Keratinocyte (primary cell): Measurements from ENCODE around the gene ATG4B.

Experiments used
- EZH2 ChIP-seq: IDR thresholded peaks from one replicate; pipeline ENCODE4 v1.6.1; 2012; ENCODE audit warnings: inconsistent platforms, mild to moderate bottlenecking, low read length, moderate library complexity
- TF ChIP-seq, protein P1 (sequence below), 3 experiments: IDR thresholded peaks in 1 of 3; conservative IDR thresholded peaks in 1 of 3; optimal IDR thresholded peaks in 1 of 3; 2 replicates in 2 of 3; 3 replicates in 1 of 3; pipeline versions ENCODE3 to v1.5.1; 2011; ENCODE audit warnings: low read length in 3 of 3, mild to moderate bottlenecking in 3 of 3, moderate library complexity in 2 of 3, control low read depth in 1 of 3, inconsistent platforms in 1 of 3; ENCODE audit not compliant: insufficient read depth in 2 of 3; ENCODE audit errors: extremely low read depth in 1 of 3

DNA sequence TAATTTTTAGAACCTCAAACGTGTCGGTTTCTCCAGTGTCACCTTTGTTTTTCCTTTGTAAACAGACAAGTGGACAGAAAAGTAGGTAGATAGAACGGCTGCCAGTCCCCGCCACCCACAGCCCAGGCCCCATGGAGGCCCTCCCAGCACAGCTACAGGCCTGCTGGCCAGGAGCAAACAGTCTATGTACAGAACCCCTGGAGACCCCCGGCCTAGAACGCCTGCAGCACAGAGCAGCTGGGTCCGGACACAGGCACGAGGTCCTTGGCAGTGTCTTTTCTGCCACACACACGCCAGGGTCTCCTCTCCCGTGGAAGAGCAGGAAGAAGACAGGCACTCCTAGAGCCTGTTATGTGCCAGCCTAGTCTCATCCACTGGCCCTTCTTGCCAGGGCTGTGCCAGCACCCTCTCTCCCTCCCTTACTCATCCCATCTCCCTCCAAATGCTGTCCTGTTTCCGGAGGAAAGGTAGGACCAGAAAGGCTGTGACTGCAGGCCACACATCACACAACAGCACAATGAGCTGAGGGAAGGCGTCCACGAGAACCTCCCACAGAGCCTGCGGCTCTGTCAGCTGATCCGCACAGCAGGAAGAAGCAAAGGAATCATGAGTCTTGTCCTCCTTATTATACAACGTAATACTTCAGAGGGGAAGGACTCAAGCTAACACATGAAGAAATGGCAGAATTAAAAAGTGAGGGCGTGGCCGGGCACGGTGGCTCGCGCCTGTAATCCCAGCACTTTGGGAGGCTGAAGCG, 41.5 kb downstream of the ATG4B start:
- TF ChIP-seq, protein P1, sequence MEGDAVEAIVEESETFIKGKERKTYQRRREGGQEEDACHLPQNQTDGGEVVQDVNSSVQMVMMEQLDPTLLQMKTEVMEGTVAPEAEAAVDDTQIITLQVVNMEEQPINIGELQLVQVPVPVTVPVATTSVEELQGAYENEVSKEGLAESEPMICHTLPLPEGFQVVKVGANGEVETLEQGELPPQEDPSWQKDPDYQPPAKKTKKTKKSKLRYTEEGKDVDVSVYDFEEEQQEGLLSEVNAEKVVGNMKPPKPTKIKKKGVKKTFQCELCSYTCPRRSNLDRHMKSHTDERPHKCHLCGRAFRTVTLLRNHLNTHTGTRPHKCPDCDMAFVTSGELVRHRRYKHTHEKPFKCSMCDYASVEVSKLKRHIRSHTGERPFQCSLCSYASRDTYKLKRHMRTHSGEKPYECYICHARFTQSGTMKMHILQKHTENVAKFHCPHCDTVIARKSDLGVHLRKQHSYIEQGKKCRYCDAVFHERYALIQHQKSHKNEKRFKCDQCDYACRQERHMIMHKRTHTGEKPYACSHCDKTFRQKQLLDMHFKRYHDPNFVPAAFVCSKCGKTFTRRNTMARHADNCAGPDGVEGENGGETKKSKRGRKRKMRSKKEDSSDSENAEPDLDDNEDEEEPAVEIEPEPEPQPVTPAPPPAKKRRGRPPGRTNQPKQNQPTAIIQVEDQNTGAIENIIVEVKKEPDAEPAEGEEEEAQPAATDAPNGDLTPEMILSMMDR (optimal IDR thresholded peaks at IDR 0.05 in 1 of 3, IDR thresholded peaks at IDR 0.05 in 1 of 3, conservative IDR thresholded peaks at IDR 0.05 in 1 of 3; ENCODE audit: extremely low read depth in 1 of 3, insufficient read depth in 2 of 3, low read length in 3 of 3): no peak
- TF ChIP-seq EZH2: no peak
